HepG2 (cell line): ENCODE measurements around the gene RRN3. TPM values are rescaled to one million over a fixed set of nuclear protein-coding genes. Genes with fewer than 3 reads are reported as not detected.
A peak's percentile ranks its signal among the peaks of the same experiment; 100 is the strongest.
"Not testable (repeated sequence)": the region's sequence is repeated elsewhere in the genome, so short reads cannot be mapped to it uniquely, and the experiment has no call there.

ENCODE experiments used
- ATAC-seq: fragments of 200-7000 bp; cut with Tn5 transposase; 3 replicates; pipeline ENCODE4 v1.9.1; 2020; ENCODE audit warnings: mild to moderate bottlenecking, moderate library complexity
- BruUV-seq: library from RNA; stranded (reverse); fragments of 400-500 nt; replicated peaks from 2 replicates; lab custom pipeline; 2021; lab: Mats Ljungman, UMichigan
- CTCF ChIA-PET: fragments of 300-600 bp; formaldehyde crosslinking; extraction: SDS; loops from one replicate; lab custom pipeline; 2021; ENCODE audit warnings: low total read pairs, inconsistent platforms, low intra/inter-chr PET ratio; lab: Yijun Ruan, JAX
- POLR2A ChIA-PET: fragments of 350-600 bp; sonication (Branson Sonifier 250); formaldehyde crosslinking; loops from one replicate; lab custom pipeline; 2020; ENCODE audit warnings: antibody characterized with exemption, inconsistent platforms; lab: Yijun Ruan, JAX
- DNase-seq: peaks from one replicate; pipeline ENCODE4 v3.0.0-alpha.2; 2015; ENCODE audit warnings: low spot score
- FAIRE-seq: peaks from 3 replicates; lab custom pipeline; 2011; peaks lifted over from hg19 to GRCh38; lab: Jason Lieb, UNC
- H2AFZ ChIP-seq: one replicate; pipeline ENCODE4 v1.6.1; 2011; ENCODE audit warnings: low read length, inconsistent platforms
- H3K27ac ChIP-seq: fragments of 300-600 bp; 3 replicates; pipeline ENCODE4 v1.8.0; 2011; ENCODE audit warnings: mixed run types, mild to moderate bottlenecking, mixed read lengths, low read length, inconsistent platforms; ENCODE audit not compliant: insufficient read depth; ENCODE audit errors: extremely low read length
- H3K27me3 ChIP-seq, 2 experiments: fragments of 200-600 bp in 1 of 2; 2 replicates in 1 of 2; 3 replicates in 1 of 2; pipeline versions ENCODE4 v1.6.0 to v1.8.0; 2011; ENCODE audit warnings: low read length in 2 of 2, mild to moderate bottlenecking in 2 of 2, moderate library complexity in 2 of 2, inconsistent platforms in 1 of 2; ENCODE audit not compliant: insufficient read depth in 2 of 2, control insufficient read depth in 1 of 2
- H3K36me3 ChIP-seq, 2 experiments: fragments of 200-600 bp in 1 of 2; replicated peaks in 1 of 2; 2 replicates in 1 of 2; 3 replicates in 1 of 2; pipeline versions ENCODE4 v1.5.1 to v1.8.0; 2011; ENCODE audit warnings: low read length in 2 of 2, inconsistent platforms in 1 of 2; ENCODE audit not compliant: insufficient read depth in 2 of 2, control insufficient read depth in 1 of 2
- H3K4me1 ChIP-seq: 2 replicates; pipeline ENCODE4 v1.5.1; 2012; ENCODE audit warnings: low read length, inconsistent platforms; ENCODE audit not compliant: insufficient read depth
- H3K4me2 ChIP-seq: 2 replicates; pipeline ENCODE4 v1.6.0; 2011; ENCODE audit warnings: low read depth, low read length, inconsistent platforms
- H3K4me3 ChIP-seq, 3 experiments: fragments of 200-600 bp in 1 of 3; sonication (generic), shearing (Covaris generic) in 1 of 3; replicated peaks in 1 of 3; 2 replicates each; pipeline ENCODE4 v1.5.1; 2011 to 2016; ENCODE audit warnings: low read length in 3 of 3, inconsistent platforms in 2 of 3, low read depth in 2 of 3, mild to moderate bottlenecking in 2 of 3, control low read depth in 1 of 3, mixed read lengths in 1 of 3; ENCODE audit not compliant: insufficient read depth in 1 of 3
- H3K79me2 ChIP-seq: one replicate; pipeline ENCODE4 v1.6.1; 2011; ENCODE audit warnings: low read length, inconsistent platforms; ENCODE audit not compliant: insufficient read depth
- H3K9ac ChIP-seq: 2 replicates; pipeline ENCODE4 v1.6.0; 2011; ENCODE audit warnings: mild to moderate bottlenecking, low read depth, low read length, inconsistent platforms; ENCODE audit not compliant: insufficient read depth
- H3K9me3 ChIP-seq: 2 replicates; pipeline ENCODE4 v1.5.1; 2012; ENCODE audit warnings: mild to moderate bottlenecking, low read length
- H4K20me1 ChIP-seq: 2 replicates; pipeline ENCODE4 v1.6.0; 2011; ENCODE audit warnings: inconsistent platforms, mild to moderate bottlenecking, low read length, moderate library complexity; ENCODE audit not compliant: insufficient read depth
- PHF20 ChIP-seq: sonication (generic); formaldehyde crosslinking; IDR thresholded peaks from 2 replicates; pipeline ENCODE4 v1.5.0; 2020; ENCODE audit warnings: mild to moderate bottlenecking, missing genetic modification reagents
- RBFOX2 ChIP-seq: fragments of 200-400 bp; formaldehyde crosslinking; IDR thresholded peaks from 2 replicates; pipeline ENCODE4 v1.6.1; 2017; ENCODE audit warnings: low read depth, mild to moderate bottlenecking, low read length
- ZNF446 ChIP-seq: sonication (generic); formaldehyde crosslinking; IDR thresholded peaks from 2 replicates; pipeline ENCODE4 v1.5.0; 2020; ENCODE audit warnings: mild to moderate bottlenecking, missing genetic modification reagents
- ZNF574 ChIP-seq: sonication (generic); formaldehyde crosslinking; IDR thresholded peaks from 2 replicates; pipeline ENCODE4 v1.4.0; 2020; ENCODE audit warnings: missing genetic modification reagents
- whole genome bisulfite sequencing: methylation state at CpG from one replicate; pipeline ENCODE4 v1.1.6; 2017; ENCODE audit warnings: low lambda C conversion rate; 5-methylcytosine and 5-hydroxymethylcytosine counted together
- in situ Hi-C: cut with HindIII; loops from 2 replicates; pipeline ENCODE4 v1.10.0; 2017; ENCODE audit warnings: low pct_unique_long_range_greater_than_20kb; ENCODE audit not compliant: extremely low pct_ligation_motif_present
- intact Hi-C: fragments of 100-400 bp; cut with micrococcal nuclease; formaldehyde crosslinking; loops from one replicate; pipeline ENCODE4 v1.10.0; 2022; ENCODE audit not compliant: unreplicated experiment
- polyA plus RNA-seq, 8 experiments: library from polyadenylated mRNA; depleted of rRNA in 3 of 8; stranded (reverse) in 7 of 8; unstranded in 1 of 8; fragments of >200 nt; fragmentation: Illumina TruSeq in 4 of 8; extraction: Trizol in 4 of 8; gene quantifications; 2 replicates each; pipeline versions ENCODE4 v1.2.1 to v1.2.3, GENCODE V29; 2011 to 2016; ENCODE audit warnings: low read depth in 4 of 8, missing spikeins in 1 of 8, mixed read lengths in 1 of 8; ENCODE audit not compliant: insufficient read depth in 1 of 8
- total RNA-seq, 5 experiments: library from RNA; depleted of rRNA; stranded (reverse); fragments of >200 nt; fragmentation: Illumina TruSeq; extraction: Trizol; gene quantifications; 2 replicates each; pipeline ENCODE4 v1.2.3, GENCODE V29; 2016; ENCODE audit warnings: low read depth in 1 of 5

Gene RRN3
- total and polyA plus RNA-seq, 2 of the 13 experiments (the other 11 are each of a cell fraction or from before 2014, with no cell fraction given): 45.8 to 67.0 TPM

- peak; percentile 100 for TF ChIP-seq ZNF574
- TF ChIP-seq PHF20: peak; percentile 98
- peak; percentile 6; the same call in 1 of the 2 replicates for TF ChIP-seq ZNF446
These were observed at the start of gene RRN3 (continued) for GRCh38 chr16:15093955-15094827.

- H3K4me3 ChIP-seq, in situ Hi-C loops, intact Hi-C loops, H3K4me2 ChIP-seq, ATAC-seq, H2AFZ ChIP-seq, H3K27ac ChIP-seq, H3K27me3 ChIP-seq, H3K9me3 ChIP-seq, FAIRE-seq, POLR2A ChIA-PET: not testable (repeated sequence)
- Histone ChIP-seq H3K79me2 (peaks cover 27% of the 10 kb centered on the region), H3K4me1 (peaks cover 12% of the 10 kb centered on the region)
- WGBS: 96% methylated on average over 26 of the region's 26 CpGs
- TF ChIP-seq RBFOX2: 0 out of 2 replicates have a peak, but pooled peaks have one; percentile 16
- TF ChIP-seq, all 625 proteins: peak for 1; not testable (repeated sequence) for 624
- peaks cover 22% of the 10 kb centered on the region; the same call in 1 of the 2 replicates for H4K20me1 ChIP-seq
- H3K9ac ChIP-seq, BruUV-seq, H3K36me3 ChIP-seq, CTCF ChIA-PET, DNase-seq: not testable (repeated sequence)
These were observed 49.6 kb upstream of the RRN3 start for GRCh38 chr16:15143601-15144091.
